Measurements from ENCODE around the gene CYP4X1.
"Not testable (repeated sequence)": the region's sequence is repeated elsewhere in the genome, so short reads cannot be mapped to it uniquely, and the experiment has no call there.

The CYP4X1 gene

GRCh38 chr1:47030170-47030805 is 6.8 kb downstream of the CYP4X1 start:
- in situ Hi-C loops (cut with HindIII; ENCODE audit: low sequenced_read_pairs), result loop anchor here (10.0 kb wide), 1 partner anchor 55 kb away; no protein-coding TSS in a partner anchor
- H3K4me3 ChIP-seq (ENCODE audit: low read depth, low read length), result no peak overlapping the region
- DNase-seq (ENCODE audit: low read depth), result no peak
- TF ChIP-seq CTCF (IDR thresholded peaks at IDR 0.05; ENCODE audit: low read depth, low read length, missing control alignments), result no peak

- no peak overlapping the region for H3K4me3 ChIP-seq (ENCODE audit: low read depth, low read length)
- TF ChIP-seq CTCF (IDR thresholded peaks at IDR 0.05; ENCODE audit: low read depth, low read length, missing control alignments), result no peak
- DNase-seq (ENCODE audit: low read depth), result peak; percentile 74
- in situ Hi-C loops (cut with HindIII; ENCODE audit: low sequenced_read_pairs), result loop anchor here (10.0 kb wide), 1 partner anchor 56 kb away; no protein-coding TSS in a partner anchor
Observed at GRCh38 chr1:47031059-47031458, 7.6 kb downstream of the CYP4X1 start.

- in situ Hi-C loops (cut with HindIII; ENCODE audit: low sequenced_read_pairs), result loop anchor here (10.0 kb wide), 1 partner anchor 57 kb away; no protein-coding TSS in a partner anchor
- no peak for DNase-seq (ENCODE audit: low read depth)
- H3K4me3 ChIP-seq (ENCODE audit: low read depth, low read length), result no peak overlapping the region
- no peak for TF ChIP-seq CTCF (IDR thresholded peaks at IDR 0.05; ENCODE audit: low read depth, low read length, missing control alignments)
Observed at GRCh38 chr1:47031585-47031984, 8.1 kb downstream of the CYP4X1 start.

GRCh38 chr1:47036764-47037163 is 13.3 kb downstream of the CYP4X1 start:
- DNase-seq (ENCODE audit: low read depth), result no peak
- TF ChIP-seq CTCF (IDR thresholded peaks at IDR 0.05; ENCODE audit: low read depth, low read length, missing control alignments), result no peak
- no peak overlapping the region for H3K4me3 ChIP-seq (ENCODE audit: low read depth, low read length)
- in situ Hi-C loops (cut with HindIII; ENCODE audit: low sequenced_read_pairs), result loop anchor here (10.0 kb wide), 1 partner anchor 62 kb away; no protein-coding TSS in a partner anchor

GRCh38 chr1:47059376-47059775 is 35.9 kb downstream of the CYP4X1 start:
- in situ Hi-C loops (cut with HindIII; ENCODE audit: low sequenced_read_pairs), result no loop called here

GRCh38 chr1:47067097-47067594 is 43.7 kb downstream of the CYP4X1 start, which contains the start of gene CYP4Z1:
CYP4Z1 (plus strand) TSS chr1:47067231; CDS start chr1:47067491, 260 bp downstream.
- in situ Hi-C loops (cut with HindIII; ENCODE audit: low sequenced_read_pairs), result no loop called here
- no peak for TF ChIP-seq CTCF (IDR thresholded peaks at IDR 0.05; ENCODE audit: low read depth, low read length, missing control alignments)
- H3K4me3 ChIP-seq (ENCODE audit: low read depth, low read length), result no peak within 1 kb of the TSS

More at GRCh38 chr1:47059376-47059775, 35.9 kb downstream of the CYP4X1 start:
- no peak overlapping the region for H3K4me3 ChIP-seq (ENCODE audit: low read depth, low read length)
- no peak for TF ChIP-seq CTCF (IDR thresholded peaks at IDR 0.05; ENCODE audit: low read depth, low read length, missing control alignments)
- no peak for DNase-seq (ENCODE audit: low read depth)

GRCh38 chr1:47069080-47069479 is 45.6 kb downstream of the CYP4X1 start:
- in situ Hi-C loops (cut with HindIII; ENCODE audit: low sequenced_read_pairs); DNase-seq (ENCODE audit: low read depth); H3K4me3 ChIP-seq (ENCODE audit: low read depth, low read length): not testable (repeated sequence)

More at GRCh38 chr1:47067097-47067594, 43.7 kb downstream of the CYP4X1 start, which contains the start of gene CYP4Z1:
- DNase-seq (ENCODE audit: low read depth), result no peak

- H3K4me3 ChIP-seq (ENCODE audit: low read depth, low read length); in situ Hi-C loops (cut with HindIII; ENCODE audit: low sequenced_read_pairs); DNase-seq (ENCODE audit: low read depth): not testable (repeated sequence)
Observed at GRCh38 chr1:47069509-47069908, 46.0 kb downstream of the CYP4X1 start.

Data from astrocyte of the cerebellum (primary cell).